Right ventricle myocardium inferior (tissue), 1 donor: ENCODE measurements around the gene PREB. TPM values are rescaled to one million over a fixed set of nuclear protein-coding genes. Genes with fewer than 3 reads are reported as not detected.
A peak's percentile ranks its signal among the peaks of the same experiment; 100 is the strongest.
"Not testable (repeated sequence)": the region's sequence is repeated elsewhere in the genome, so short reads cannot be mapped to it uniquely, and the experiment has no call there.

Source experiments
- ATAC-seq: fragments of 200-7000 bp; cut with Tn5 transposase; one replicate; pipeline ENCODE4 v1.9.1; 2020; ENCODE audit warnings: mild to moderate bottlenecking, moderate library complexity
- DNase-seq: peaks from one replicate; pipeline ENCODE4 v3.0.0; 2021; ENCODE audit errors: missing footprints
- intact Hi-C: fragments of 100-400 bp; cut with DNase I; formaldehyde crosslinking; loops from one replicate; pipeline ENCODE4 v1.11.0; 2022
- long read RNA-seq: library from polyadenylated mRNA; unstranded; transcript quantifications from one replicate; pipeline ENCODE4 v2.0.0, GENCODE V29; 2021
- total RNA-seq: library from RNA; stranded (reverse); fragmentation: NEBNext Ultra II Directional; extraction: Animal tissue kit (Norgen Biotek cat#: 25700); gene quantifications from one replicate; pipeline ENCODE4 v1.2.1, GENCODE V29; 2021
- donor health status: DM: no; HTN: yes; CAD: no; lungs with severe emphysema.

PREB gene
- 54.5 TPM for total RNA-seq
- long read RNA-seq, transcript PREB-201 (9 exons, 2,166 nt), result major isoform, 66 of 86 reads
- long read RNA-seq, partial matches to known transcripts, result 6 of 86 reads
- long read RNA-seq, other reads (novel, unspliced or antisense), result 10 of 86 reads

GRCh38 chr2:27133905-27134780, at the start of gene PREB:
PREB (minus strand) TSS chr2:27134636; CDS start chr2:27134421, 215 bp downstream.
- DNase-seq, result peak; percentile 99
- intact Hi-C loops, result no loop called here
- peak; percentile 96 for ATAC-seq

- intact Hi-C loops, result no loop called here
- DNase-seq (no peak), ATAC-seq (peak; percentile 73)
Measured at GRCh38 chr2:27184115-27184514, 49.7 kb upstream of the PREB start.

GRCh38 chr2:27182346-27182745, 47.9 kb upstream of the PREB start:
- intact Hi-C loops, result no loop called here
- no peak for DNase-seq
- ATAC-seq, result no peak

GRCh38 chr2:27179344-27180000, 45.0 kb upstream of the PREB start:
- no peak for DNase-seq
- intact Hi-C loops, result no loop called here
- no peak for ATAC-seq

GRCh38 chr2:27178469-27178868, 44.0 kb upstream of the PREB start:
- DNase-seq (no peak), ATAC-seq (no peak)
- intact Hi-C loops, result no loop called here

- intact Hi-C loops, result no loop called here
- ATAC-seq (no peak), DNase-seq (no peak)
Measured at GRCh38 chr2:27177441-27178351, 43.3 kb upstream of the PREB start.

GRCh38 chr2:27175781-27176180, 41.3 kb upstream of the PREB start:
- ATAC-seq, intact Hi-C loops, DNase-seq: not testable (repeated sequence)

GRCh38 chr2:27175330-27175729, 40.9 kb upstream of the PREB start:
- ATAC-seq (no peak), DNase-seq (no peak)
- intact Hi-C loops, result no loop called here

- ATAC-seq (no peak), DNase-seq (no peak)
- intact Hi-C loops, result no loop called here
Measured at GRCh38 chr2:27174638-27175037, 40.2 kb upstream of the PREB start.

- no peak for ATAC-seq
- intact Hi-C loops, result no loop called here
- no peak for DNase-seq
Measured at GRCh38 chr2:27171351-27171848, 37.0 kb upstream of the PREB start.

- intact Hi-C loops, result no loop called here
- no peak for DNase-seq
- no peak for ATAC-seq
Measured at GRCh38 chr2:27170581-27171337, 36.3 kb upstream of the PREB start.

- intact Hi-C loops, result no loop called here
- ATAC-seq (no peak), DNase-seq (no peak)
Measured at GRCh38 chr2:27164960-27165763, 30.7 kb upstream of the PREB start.

- no peak for DNase-seq
- intact Hi-C loops, result no loop called here
- no peak for ATAC-seq
Measured at GRCh38 chr2:27162151-27163121, 28.0 kb upstream of the PREB start.

- no peak for ATAC-seq
- intact Hi-C loops, result no loop called here
- no peak for DNase-seq
Measured at GRCh38 chr2:27160191-27160590, 25.8 kb upstream of the PREB start.

- intact Hi-C loops, result no loop called here
- DNase-seq, result no peak
- no peak for ATAC-seq
Measured at GRCh38 chr2:27159271-27159670, 24.8 kb upstream of the PREB start.

GRCh38 chr2:27158468-27158867, 24.0 kb upstream of the PREB start:
- no peak for DNase-seq
- intact Hi-C loops, result no loop called here
- no peak for ATAC-seq
